Gastrocnemius medialis (tissue), 4 donors: ENCODE data around the gene ADNP2. TPM values are rescaled to one million over a fixed set of nuclear protein-coding genes. Genes with fewer than 3 reads are reported as not detected.

Experiments
- ATAC-seq, 2 donors: fragments of 150-250 bp; one replicate each; pipeline ENCODE4 v1.9.1; 2016
- DNase-seq, 2 donors: peaks; one replicate each; pipeline ENCODE4 v3.0.0-alpha.2; 2019
- H3K27ac ChIP-seq, 4 donors: fragments of 200-600 bp; sonication (generic); 1 replicate in 1 of 4; 2 replicates in 3 of 4; pipeline ENCODE4 v1.5.1; 2016 to 2018; ENCODE audit warnings: mild to moderate bottlenecking in 2 of 4, moderate library complexity in 1 of 4
- H3K27me3 ChIP-seq, 3 donors: fragments of 200-600 bp; sonication (generic) in 2 of 3; 1 replicate in 1 of 3; 2 replicates in 2 of 3; pipeline versions ENCODE4 v1.5.1 to v1.6.0; 2016 to 2019; ENCODE audit warnings: mild to moderate bottlenecking in 1 of 3, moderate library complexity in 1 of 3
- H3K36me3 ChIP-seq, 2 donors: fragments of 200-600 bp; sonication (generic) in 1 of 2; one replicate each; pipeline ENCODE4 v1.5.1; 2017 to 2018
- H3K4me1 ChIP-seq, 2 donors: fragments of 200-600 bp; sonication (generic) in 1 of 2; one replicate each; pipeline ENCODE4 v1.5.1; 2016 to 2017; ENCODE audit warnings: mild to moderate bottlenecking in 2 of 2
- H3K4me3 ChIP-seq, 4 donors: fragments of 200-600 bp; sonication (generic) in 3 of 4; 1 replicate in 1 of 4; 2 replicates in 3 of 4; pipeline ENCODE4 v1.5.1; 2016 to 2019; ENCODE audit warnings: mild to moderate bottlenecking in 2 of 4
- H3K9me3 ChIP-seq, 3 donors: fragments of 200-600 bp; sonication (generic) in 2 of 3; 1 replicate in 1 of 3; 2 replicates in 2 of 3; pipeline ENCODE4 v1.5.1; 2016 to 2019
- CTCF ChIP-seq, 5 experiments: fragments of 450-650 bp in 3 of 5; fragments of 200-600 bp in 2 of 5; sonication (generic) in 2 of 5; IDR thresholded peaks in 4 of 5; conservative IDR thresholded peaks in 1 of 5; 1 replicate in 4 of 5; 2 replicates in 1 of 5; pipeline ENCODE4 v1.5.1; 2016 to 2019; ENCODE audit warnings: antibody characterized with exemption in 5 of 5, mild to moderate bottlenecking in 3 of 5, moderate library complexity in 3 of 5
- POLR2A ChIP-seq, 2 donors: fragments of 450-650 bp; IDR thresholded peaks; one replicate each; pipeline ENCODE4 v1.6.1; 2017; ENCODE audit warnings: antibody characterized with exemption in 2 of 2, mild to moderate bottlenecking in 2 of 2, moderate library complexity in 2 of 2
- in situ Hi-C, 4 donors: fragments of 200-750 bp; cut with MboI; loops; one replicate each; pipeline versions ENCODE4 v1.15.0 to v1.8.0; 2017; ENCODE audit warnings: low sequenced_read_pairs in 4 of 4
- intact Hi-C: fragments of 100-400 bp; cut with DNase I; formaldehyde crosslinking; loops from one replicate; pipeline ENCODE4 v1.15.1; 2023; ENCODE audit warnings: low total_unique reads
- total RNA-seq, 4 donors: library from RNA; depleted of rRNA; stranded (reverse); fragments of >200 nt; gene quantifications; one replicate each; pipeline versions ENCODE4 v1.1.0 to v1.2.3, GENCODE V29; 2016

Gene ADNP2
- total RNA-seq, 4 donors from 2014 or later = 2.6 to 4.5 (median 2.9) TPM

GRCh38 chr18:80109676-80110078 lies 615 bp downstream of the ADNP2 start:
- peak overlapping the region; percentile 57 to 65 (median 64) for H3K4me3 ChIP-seq
- H3K27me3 ChIP-seq = peaks cover 0 to 4% (median 0%) of the 10 kb centered on the region in 3 donors
- no peak for TF ChIP-seq POLR2A (IDR thresholded peaks at IDR 0.05)
- H3K9me3 ChIP-seq = peaks cover 0 to 5% (median 0%) of the 10 kb centered on the region in 3 donors
- intact Hi-C loops = loop anchor here (2.0 kb wide), 1 partner anchor 75 kb away; the partner anchor contains the start of gene RBFA
- no peaks in the 10 kb centered on the region for H3K36me3 ChIP-seq
- in situ Hi-C loops = no loop called here
- H3K27ac ChIP-seq = peak overlapping the region; percentile 18 to 76 (median 54)
- peak in 1 of 2 donors; percentile 19 for ATAC-seq
- H3K4me1 ChIP-seq = peaks cover 7 to 13% of the 10 kb centered on the region in 2 donors
- no peak for DNase-seq

- Histone ChIP-seq H3K27me3 (peaks cover 0 to 4% (median 0%) of the 10 kb centered on the region in 3 donors), H3K4me1 (peaks cover 7 to 13% of the 10 kb centered on the region in 2 donors), H3K27ac (no peak overlapping the region), H3K9me3 (peaks cover 0 to 5% (median 0%) of the 10 kb centered on the region in 3 donors), H3K4me3 (no peak overlapping the region), H3K36me3 (no peaks in the 10 kb centered on the region)
- TF ChIP-seq CTCF (IDR thresholded peaks at IDR 0.05 in 4 of 5, conservative IDR thresholded peaks at IDR 0.05 in 1 of 5) (no peak), POLR2A (IDR thresholded peaks at IDR 0.05) (no peak)
- in situ Hi-C loops = no loop called here
- intact Hi-C loops = no loop called here
- ATAC-seq = no peak
- DNase-seq = no peak
These were observed 3.7 kb downstream of the ADNP2 start for GRCh38 chr18:80112624-80113248.

- H3K36me3 ChIP-seq = peaks cover 0 to 6% of the 10 kb centered on the region in 2 donors
- TF ChIP-seq POLR2A (IDR thresholded peaks at IDR 0.05) (no peak), CTCF (IDR thresholded peaks at IDR 0.05 in 4 of 5, conservative IDR thresholded peaks at IDR 0.05 in 1 of 5) (no peak)
- no peak overlapping the region for H3K4me3 ChIP-seq
- no peak overlapping the region for H3K27ac ChIP-seq
- in situ Hi-C loops = no loop called here
- DNase-seq = no peak
- H3K4me1 ChIP-seq = peaks cover 4 to 9% of the 10 kb centered on the region in 2 donors
- intact Hi-C loops = no loop called here
- H3K9me3 ChIP-seq = no peaks in the 10 kb centered on the region
- peaks cover 0 to 4% (median 0%) of the 10 kb centered on the region in 3 donors for H3K27me3 ChIP-seq
- no peak for ATAC-seq
These were observed 6.0 kb downstream of the ADNP2 start for GRCh38 chr18:80115035-80115434.

- Histone ChIP-seq H3K27me3 (no peaks in the 10 kb centered on the region), H3K9me3 (no peaks in the 10 kb centered on the region), H3K4me1 (no peaks in the 10 kb centered on the region), H3K27ac (no peak overlapping the region), H3K4me3 (no peak overlapping the region), H3K36me3 (peaks cover 0 to 6% of the 10 kb centered on the region in 2 donors)
- intact Hi-C loops = no loop called here
- DNase-seq (no peak), ATAC-seq (no peak)
- TF ChIP-seq CTCF (IDR thresholded peaks at IDR 0.05 in 4 of 5, conservative IDR thresholded peaks at IDR 0.05 in 1 of 5) (no peak), POLR2A (IDR thresholded peaks at IDR 0.05) (no peak)
- in situ Hi-C loops = no loop called here
These were observed 10.0 kb downstream of the ADNP2 start for GRCh38 chr18:80119111-80119510.

- in situ Hi-C loops (no loop called here), intact Hi-C loops (no loop called here)
- no peak overlapping the region for H3K4me3 ChIP-seq
- no peaks in the 10 kb centered on the region for H3K27me3 ChIP-seq
- H3K27ac ChIP-seq = no peak overlapping the region
- no peak for TF ChIP-seq POLR2A (IDR thresholded peaks at IDR 0.05)
- H3K36me3 ChIP-seq = peaks cover 0 to 6% of the 10 kb centered on the region in 2 donors
- DNase-seq (no peak), ATAC-seq (no peak)
- no peaks in the 10 kb centered on the region for H3K9me3 ChIP-seq
- no peaks in the 10 kb centered on the region for H3K4me1 ChIP-seq
These were observed 11.9 kb downstream of the ADNP2 start for GRCh38 chr18:80120932-80121331.
